Measurements from ENCODE around the gene CRB3. TPM values are rescaled to one million over a fixed set of nuclear protein-coding genes. Genes with fewer than 3 reads are reported as not detected.

Gene CRB3
- total RNA-seq, 4 donors from 2014 or later: 1.0 TPM; not detected in 3

DNA sequence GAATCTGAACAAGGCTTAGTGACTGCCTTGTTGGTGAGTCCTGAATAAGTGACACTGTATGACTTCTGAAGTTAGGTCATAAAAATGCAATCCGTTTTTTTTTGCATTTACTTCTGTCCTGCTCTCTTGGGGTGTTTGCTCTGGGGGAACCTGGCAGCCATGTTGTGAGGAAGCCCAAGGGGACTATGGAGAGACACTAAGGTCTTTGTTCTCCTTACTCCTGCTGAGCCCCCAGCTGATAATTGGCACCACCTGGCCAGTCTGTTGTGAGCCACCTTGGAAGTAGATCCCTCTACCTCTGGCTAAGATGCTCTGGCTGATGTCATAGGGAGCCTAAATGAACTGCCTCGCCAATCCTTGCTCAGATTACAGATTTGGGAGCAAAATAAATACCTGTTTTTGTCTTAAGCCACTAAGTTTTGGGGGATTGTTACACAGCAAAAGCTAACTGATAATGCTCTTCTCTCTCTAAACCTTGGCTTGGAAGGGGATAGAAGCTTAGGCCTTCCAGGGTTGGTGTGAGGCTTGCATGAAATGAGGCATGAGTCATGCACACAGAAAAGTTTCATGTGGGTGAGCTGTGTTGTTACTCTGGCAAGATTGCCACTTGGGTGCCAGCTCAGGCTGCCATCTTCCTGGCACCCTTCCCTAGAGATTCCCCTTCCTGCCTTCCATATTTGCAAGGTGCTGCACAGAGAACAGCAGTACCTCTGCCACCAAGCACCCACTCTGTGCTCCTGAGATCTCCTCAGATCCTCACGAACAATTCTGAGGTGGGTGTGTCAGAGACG, 27.9 kb downstream of the CRB3 start:
- TF ChIP-seq CTCF (IDR thresholded peaks at IDR 0.05; ENCODE audit: low read depth): no peak

- no peak for TF ChIP-seq CTCF (IDR thresholded peaks at IDR 0.05; ENCODE audit: low read depth)
Measured at GRCh38 chr19:6494438-6495036, 30.5 kb downstream of the CRB3 start.

DNA sequence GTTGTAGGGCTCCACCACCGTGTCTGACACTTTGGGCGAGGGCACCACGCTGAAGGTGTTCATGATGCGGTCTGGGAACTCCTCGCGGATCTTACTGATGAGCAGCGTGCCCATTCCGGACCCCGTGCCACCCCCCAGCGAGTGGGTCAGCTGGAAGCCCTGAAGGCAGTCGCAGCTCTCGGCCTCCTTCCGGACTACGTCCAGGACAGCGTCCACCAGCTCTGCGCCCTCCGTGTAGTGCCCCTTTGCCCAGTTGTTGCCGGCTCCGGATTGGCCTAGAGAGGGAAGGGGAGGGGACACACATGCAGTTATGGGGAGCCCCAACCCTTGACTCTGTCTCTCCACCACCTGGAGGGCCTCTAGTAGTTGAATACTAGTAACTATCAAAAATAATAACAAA, 31.9 kb downstream of the CRB3 start:
- no peak for TF ChIP-seq CTCF (IDR thresholded peaks at IDR 0.05; ENCODE audit: low read depth)

DNA sequence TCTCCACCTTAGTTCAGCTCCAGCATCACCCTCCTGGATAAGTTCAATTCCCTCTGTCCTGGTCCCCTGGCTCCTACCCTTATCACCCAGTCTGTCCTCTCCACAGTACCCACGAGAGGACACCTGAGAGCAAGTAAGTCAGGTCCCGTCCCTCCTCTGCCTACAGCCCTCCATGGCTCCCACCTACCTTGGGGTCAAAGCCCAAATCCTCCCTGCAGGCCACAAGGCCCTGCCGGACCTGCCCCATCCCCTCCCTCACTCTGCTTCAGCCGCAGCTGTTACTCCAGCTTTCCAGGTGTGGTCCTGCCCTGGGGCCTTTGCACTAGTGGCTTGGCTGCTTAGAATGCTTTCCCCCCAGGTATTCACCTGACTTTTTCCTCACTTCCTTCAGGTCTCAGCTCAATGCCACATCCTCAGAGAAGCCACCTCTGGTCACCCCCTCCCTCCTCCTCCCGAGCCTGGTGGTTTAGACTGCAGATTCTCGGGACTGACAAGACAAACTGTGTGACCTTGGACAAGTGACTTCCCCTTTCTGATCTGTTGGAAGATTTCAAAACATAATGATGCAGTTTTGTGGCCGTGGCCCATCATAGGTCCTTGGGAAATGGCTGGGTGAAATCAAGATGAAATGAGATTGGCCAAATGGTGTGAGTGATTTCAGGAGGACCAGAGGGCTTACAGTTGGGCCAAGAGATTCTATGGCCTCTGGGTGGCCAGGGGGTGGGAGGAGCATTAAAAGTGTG, 34.4 kb downstream of the CRB3 start:
- no peak for TF ChIP-seq CTCF (IDR thresholded peaks at IDR 0.05; ENCODE audit: low read depth)

- TF ChIP-seq CTCF (IDR thresholded peaks at IDR 0.05; ENCODE audit: low read depth): no peak
Measured at GRCh38 chr19:6499052-6499790, 35.1 kb downstream of the CRB3 start.

- no peak for TF ChIP-seq CTCF (IDR thresholded peaks at IDR 0.05; ENCODE audit: low read depth)
Measured at GRCh38 chr19:6500837-6501739, 37.0 kb downstream of the CRB3 start.

All from subcutaneous adipose tissue (tissue), 4 donors.